OCI-LY1 (cell line): ENCODE results near the gene KITLG.

Source experiments
- CTCF ChIP-seq: fragments of 200-600 bp; sonication (generic), shearing (Covaris generic); IDR thresholded peaks from 2 replicates; pipeline ENCODE4 v1.5.1; 2017; ENCODE audit warnings: mild to moderate bottlenecking, antibody characterized with exemption, low read length, moderate library complexity, mixed read lengths
- EZH2 ChIP-seq: fragments of 200-600 bp; sonication (generic), shearing (Covaris generic); IDR thresholded peaks from 2 replicates; pipeline ENCODE4 v1.8.0; 2017; ENCODE audit warnings: borderline replicate concordance, mixed run types, mild to moderate bottlenecking, antibody characterized with exemption, low read length, moderate library complexity, mixed read lengths

GRCh38 chr12:88578276-88579160, 1.8 kb downstream of the KITLG start:
- no peak for TF ChIP-seq CTCF
- no peak for TF ChIP-seq EZH2
